NOMO-1 (cell line): ENCODE measurements around the gene C16orf46.

ENCODE experiments used
- DNase-seq, 2 experiments: peaks; one replicate each; lab custom pipeline; 2025; ENCODE audit not compliant: unreplicated experiment in 2 of 2; lab: John Stamatoyannopoulos, UW

C16orf46 gene

GRCh38 chr16:81026429-81026828 lies 50.6 kb downstream of the C16orf46 start:
- DNase-seq: no peak

GRCh38 chr16:81018496-81018895 lies 58.5 kb downstream of the C16orf46 start:
- DNase-seq: no peak

GRCh38 chr16:81014672-81015071 lies 62.4 kb downstream of the C16orf46 start:
- no peak for DNase-seq

DNA sequence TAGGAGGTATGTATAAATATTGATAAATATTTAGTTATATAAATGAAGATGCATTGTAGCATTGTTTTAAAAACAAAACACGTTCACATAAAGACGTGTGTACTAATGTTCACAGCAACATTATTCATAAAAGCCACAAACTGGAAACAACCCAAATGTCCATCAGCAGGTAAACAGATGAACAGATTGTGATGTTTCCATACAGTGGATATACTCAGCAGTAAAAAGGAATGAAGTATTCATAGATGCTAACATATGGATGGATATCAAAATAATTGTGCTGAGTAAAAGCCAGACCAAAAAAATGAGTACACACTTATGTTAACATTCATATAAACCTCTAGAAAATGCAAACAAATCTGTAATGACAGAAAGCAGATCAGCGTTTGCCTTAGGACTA lies 64.1 kb downstream of the C16orf46 start:
- DNase-seq: no peak
